Activated T-helper 1 cell treated with anti-CD3 and anti-CD28 coated beads, Interleukin-12 subunit alpha, Interleukin-12 subunit beta, Interleukin-2, Interleukin-4 antibody, amounts not matched to agents 30 ng/mL and 10 ng/mL and 1 ng/mL, durations not matched to agents 14 hours and 24 hours and 36 hours (primary cell): Measurements from ENCODE around the gene WDR44. TPM values are rescaled to one million over a fixed set of nuclear protein-coding genes. Genes with fewer than 3 reads are reported as not detected.

Source experiments
- DNase-seq: peaks from one replicate; pipeline ENCODE4 v3.0.0; 2021; ENCODE audit warnings: low spot score
- H3K27ac Mint-ChIP-seq: one replicate; pipeline ENCODE4 v1.8.0; 2021; ENCODE audit warnings: mild to moderate bottlenecking, mixed read lengths
- H3K27me3 Mint-ChIP-seq: one replicate; pipeline ENCODE4 v1.8.0; 2022; ENCODE audit warnings: mild to moderate bottlenecking, moderate library complexity, mixed read lengths; ENCODE audit not compliant: insufficient read depth
- H3K36me3 Mint-ChIP-seq: one replicate; pipeline ENCODE4 v1.8.0; 2021; ENCODE audit warnings: low read depth, mixed read lengths
- H3K4me1 Mint-ChIP-seq: one replicate; pipeline ENCODE4 v1.8.0; 2021; ENCODE audit warnings: low read depth, mixed read lengths
- H3K4me3 Mint-ChIP-seq: one replicate; pipeline ENCODE4 v1.8.0; 2021; ENCODE audit warnings: mild to moderate bottlenecking, moderate library complexity, mixed read lengths
- H3K9me3 Mint-ChIP-seq: one replicate; pipeline ENCODE4 v1.8.0; 2021; ENCODE audit warnings: mixed read lengths
- intact Hi-C: fragments of 100-400 bp; cut with micrococcal nuclease; formaldehyde crosslinking; loops from one replicate; pipeline ENCODE4 v1.15.1; 2024
- total RNA-seq: library from RNA; stranded (reverse); gene quantifications from 2 replicates; pipeline ENCODE4 v1.2.3, GENCODE V29; 2022

The WDR44 gene
- total RNA-seq, 1 donor from 2014 or later, result 11.3 TPM

DNA sequence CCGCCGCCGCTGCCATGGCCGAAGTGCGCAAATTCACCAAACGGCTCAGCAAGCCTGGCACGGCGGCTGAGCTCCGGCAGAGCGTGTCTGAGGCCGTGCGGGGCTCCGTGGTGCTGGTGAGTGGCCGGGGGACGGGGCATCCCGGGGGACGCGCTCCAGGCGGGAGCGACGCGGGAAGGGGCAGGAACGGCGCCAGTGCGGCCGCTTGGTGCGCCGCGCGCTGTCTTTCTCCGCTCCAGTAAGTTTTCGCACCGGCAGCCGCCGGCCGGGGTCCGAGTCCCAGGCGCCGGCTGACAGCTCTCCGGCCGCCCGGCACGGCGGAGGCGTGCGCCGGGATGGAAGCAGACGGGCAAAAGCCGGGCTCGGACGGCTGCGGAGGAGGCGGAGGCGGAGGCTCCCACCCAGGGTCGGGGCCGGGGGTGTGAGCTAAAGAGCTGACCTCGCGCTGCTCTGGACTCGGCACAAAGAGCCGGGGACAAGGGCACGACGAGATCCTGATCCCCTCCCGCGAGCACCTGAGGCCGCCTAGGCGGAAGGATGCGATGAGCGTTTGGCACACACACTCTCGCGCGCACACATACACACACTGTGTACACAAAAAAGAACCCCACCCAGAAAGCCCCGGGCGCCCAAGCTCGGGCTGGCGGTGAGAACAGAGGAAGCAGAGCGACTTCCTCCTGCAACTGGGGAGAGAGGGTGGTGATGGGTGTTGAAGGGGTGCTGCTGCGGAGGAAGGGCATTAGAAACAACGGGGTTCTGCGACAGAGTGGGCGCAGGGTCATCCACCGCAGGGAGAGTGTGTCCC is 150.3 kb downstream of the WDR44 start:
- intact Hi-C loops, result loop anchor here (1.0 to 5.0 kb wide), 6 partner anchors 32 to 741 kb away; partner anchors contain the start of genes PGRMC1 and WDR44
- Mint-ChIP-seq H3K9me3 (no peaks in the 10 kb centered on the region), H3K36me3 (peaks cover 4% of the 10 kb centered on the region), H3K4me1 (peaks cover 30% of the 10 kb centered on the region), H3K27me3 (no peaks in the 10 kb centered on the region), H3K27ac (peak overlapping the region; percentile 97), H3K4me3 (peak overlapping the region; percentile 98)
- peak; percentile 71 for DNase-seq

DNA sequence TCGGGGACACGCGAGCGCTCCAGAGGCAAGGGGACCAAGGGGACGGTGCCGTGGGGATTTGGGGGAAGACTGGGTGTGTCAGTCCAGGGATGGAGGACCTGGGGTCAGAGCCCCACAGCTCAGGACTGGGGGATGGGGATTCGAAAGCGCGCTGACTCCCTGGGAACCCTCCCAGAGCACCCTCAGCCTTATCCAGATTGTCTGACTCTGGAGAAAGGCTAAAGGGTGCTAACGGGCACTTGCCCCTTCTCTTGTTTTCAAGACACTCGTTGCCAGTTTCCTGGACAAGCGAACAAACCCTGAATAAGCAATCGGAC is 150.8 kb downstream of the WDR44 start:
- Mint-ChIP-seq H3K27me3 (no peaks in the 10 kb centered on the region), H3K36me3 (peaks cover 4% of the 10 kb centered on the region), H3K27ac (peak overlapping the region; percentile 97), H3K9me3 (no peaks in the 10 kb centered on the region), H3K4me3 (peak overlapping the region; percentile 98), H3K4me1 (peaks cover 30% of the 10 kb centered on the region)
- DNase-seq, result no peak
- intact Hi-C loops, result loop anchor here (2.0 to 5.0 kb wide), 2 partner anchors 104 to 741 kb away; partner anchors contain the start of gene PGRMC1

DNA sequence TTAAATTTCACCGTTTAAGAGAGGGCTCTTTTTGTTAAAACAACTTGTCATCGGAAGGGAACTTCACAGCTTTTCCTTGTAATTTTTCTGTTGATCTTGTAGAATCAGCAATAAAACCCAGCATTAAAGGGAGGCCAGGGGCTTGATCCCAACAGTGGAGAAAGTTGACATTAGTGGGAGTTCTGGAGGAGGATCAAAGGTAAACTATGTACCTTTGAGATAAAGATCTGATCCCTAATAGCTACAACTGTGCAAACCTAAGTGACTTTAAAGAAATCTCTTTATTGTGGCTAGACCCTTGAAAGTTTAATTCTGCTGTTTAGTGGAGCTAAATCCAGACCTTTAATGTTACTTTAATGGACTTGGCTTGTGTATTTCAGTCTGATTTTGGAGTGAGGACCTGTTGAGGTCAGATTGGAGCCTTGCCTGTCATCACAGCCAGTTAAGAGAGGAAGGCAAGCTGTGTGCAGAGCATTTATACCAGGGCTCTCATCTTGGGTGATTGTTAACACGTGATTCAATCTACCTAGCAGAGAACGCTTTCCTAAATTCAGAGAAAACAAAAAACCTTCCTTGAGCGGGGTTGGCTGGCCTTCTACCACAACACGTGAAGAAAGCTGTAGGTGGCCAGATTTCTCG is 151.4 kb downstream of the WDR44 start:
- Mint-ChIP-seq H3K27ac (peak overlapping the region; percentile 97), H3K4me3 (peak overlapping the region; percentile 98)

DNA sequence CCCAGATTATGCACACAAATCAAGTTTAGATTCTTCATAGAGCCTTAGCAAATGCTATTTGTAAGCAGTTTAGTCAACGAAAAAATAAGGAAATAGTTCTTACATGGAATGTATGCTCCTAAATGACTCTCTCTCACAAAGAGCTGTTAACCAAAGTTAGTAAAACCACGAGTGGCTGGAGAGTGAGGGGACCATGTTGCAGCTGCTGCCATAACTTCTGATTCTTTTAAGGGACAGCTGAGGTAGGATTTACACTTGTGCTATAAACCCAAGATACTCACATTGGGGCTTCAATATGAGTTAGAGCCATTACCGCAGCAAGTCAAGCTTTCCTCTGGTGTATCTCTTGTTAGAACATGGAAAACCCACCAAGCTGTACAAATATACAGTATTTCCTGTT is 152.4 kb downstream of the WDR44 start:
- no peak overlapping the region for H3K27ac Mint-ChIP-seq
- H3K4me3 Mint-ChIP-seq, result peak overlapping the region; percentile 98
- H3K27me3 Mint-ChIP-seq, result no peaks in the 10 kb centered on the region
- no peak for DNase-seq
- H3K9me3 Mint-ChIP-seq, result no peaks in the 10 kb centered on the region
- H3K36me3 Mint-ChIP-seq, result peaks cover 5% of the 10 kb centered on the region
- intact Hi-C loops, result loop anchor here (1.0 to 5.0 kb wide), 2 partner anchors 26 to 739 kb away; partner anchors contain the start of gene PGRMC1
- H3K4me1 Mint-ChIP-seq, result peaks cover 46% of the 10 kb centered on the region

More for the DNA sequence above, 151.4 kb downstream of the WDR44 start:
- peaks cover 36% of the 10 kb centered on the region for H3K4me1 Mint-ChIP-seq
- H3K36me3 Mint-ChIP-seq, result peaks cover 4% of the 10 kb centered on the region
- no peaks in the 10 kb centered on the region for H3K27me3 Mint-ChIP-seq
- peak; percentile 1 for DNase-seq
- no peaks in the 10 kb centered on the region for H3K9me3 Mint-ChIP-seq
- intact Hi-C loops, result loop anchor here (2.0 to 5.0 kb wide), 2 partner anchors 104 to 740 kb away; partner anchors contain the start of gene PGRMC1

DNA sequence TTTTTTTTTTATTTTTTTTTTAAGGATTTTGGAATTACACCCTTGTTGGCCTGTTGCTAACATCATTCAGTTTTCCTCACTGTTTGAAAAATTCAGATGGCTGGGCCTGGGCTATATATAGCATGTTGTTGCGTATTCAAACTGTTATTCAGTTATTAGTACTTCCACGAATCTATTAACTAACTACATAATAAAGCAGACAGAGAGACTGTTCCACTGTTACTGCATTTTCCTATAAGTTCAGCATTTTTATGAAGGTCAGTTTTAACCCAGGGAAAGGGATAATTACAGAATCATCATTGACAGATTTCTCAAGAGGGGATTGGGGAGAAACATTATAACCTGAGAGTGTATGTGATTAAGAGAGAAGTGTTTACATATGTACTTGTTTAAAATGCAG is 152.8 kb downstream of the WDR44 start:
- no peak for DNase-seq
- Mint-ChIP-seq H3K4me3 (peak overlapping the region; percentile 39), H3K27ac (no peak overlapping the region), H3K9me3 (no peaks in the 10 kb centered on the region), H3K36me3 (peaks cover 8% of the 10 kb centered on the region), H3K4me1 (peaks cover 50% of the 10 kb centered on the region), H3K27me3 (no peaks in the 10 kb centered on the region)
- intact Hi-C loops, result loop anchor here (1.0 to 5.0 kb wide), 2 partner anchors 26 to 739 kb away; partner anchors contain the start of gene PGRMC1

DNA sequence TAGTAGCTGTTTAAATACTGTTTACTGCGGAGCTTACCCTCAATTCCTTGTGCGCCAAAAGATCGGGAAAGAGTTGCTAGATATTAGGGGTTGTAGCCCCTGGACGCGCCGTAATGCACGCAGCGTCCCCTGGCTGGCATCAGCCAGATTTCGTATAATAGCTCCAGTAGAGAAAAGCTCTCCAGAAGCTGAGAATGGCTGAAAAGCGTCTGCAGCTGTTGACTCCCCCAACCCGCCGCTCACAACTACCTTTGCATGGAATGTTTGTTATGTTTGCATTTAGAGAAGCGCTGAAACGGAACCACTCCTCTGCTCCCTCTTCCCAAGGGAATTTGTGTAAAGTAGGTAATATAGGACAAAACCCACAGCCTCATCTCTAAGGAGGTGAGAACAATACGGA is 153.4 kb downstream of the WDR44 start:
- Mint-ChIP-seq H3K4me1 (peaks cover 50% of the 10 kb centered on the region), H3K36me3 (peaks cover 8% of the 10 kb centered on the region), H3K27ac (no peak overlapping the region), H3K27me3 (no peaks in the 10 kb centered on the region), H3K9me3 (no peaks in the 10 kb centered on the region), H3K4me3 (no peak overlapping the region)
- intact Hi-C loops, result loop anchor here (5.0 kb wide), 1 partner anchor 738 kb away; the partner anchor contains the start of gene PGRMC1
- no peak for DNase-seq

Other genes with a start within 250 kb of the WDR44 start
- 0.20 TPM in 1 of 2 replicates, not detected in the other for gene KLHL13, start 229.3 kb upstream of the WDR44 start, total RNA-seq
- 28.6 and 30.1 TPM in 2 replicates for gene DOCK11, start 149.7 kb downstream of the WDR44 start, total RNA-seq